ENCODE data around the gene PARG. TPM values are rescaled to one million over a fixed set of nuclear protein-coding genes. Genes with fewer than 3 reads are reported as not detected.
A peak's percentile ranks its signal among the peaks of the same experiment; 100 is the strongest.
"Not testable (repeated sequence)": the region's sequence is repeated elsewhere in the genome, so short reads cannot be mapped to it uniquely, and the experiment has no call there.

The PARG gene
- polyA plus RNA-seq (2013): 14.9 and 15.7 TPM in 2 replicates

- not testable (repeated sequence) for H3K79me1 ChIP-seq (ENCODE audit: low read length); H3K27me3 ChIP-seq (ENCODE audit: insufficient read depth, low read length); H3K23ac ChIP-seq (ENCODE audit: low read length); H2BK5ac ChIP-seq (ENCODE audit: low read depth, low read length, poor library complexity); H3K36me3 ChIP-seq (ENCODE audit: control insufficient read depth in 1 of 2, insufficient read depth in 2 of 2, low read length in 2 of 2); H3K9me3 ChIP-seq (ENCODE audit: insufficient read depth, low read depth, low read length); H3K27ac ChIP-seq (ENCODE audit: low read depth, low read length); H3K79me2 ChIP-seq (ENCODE audit: control insufficient read depth, insufficient read depth, low read length, poor library complexity); H3K4me1 ChIP-seq (ENCODE audit: control insufficient read depth in 1 of 2, insufficient read depth in 2 of 2, low read length in 2 of 2); H2BK12ac ChIP-seq (ENCODE audit: low read length); H2AK5ac ChIP-seq (ENCODE audit: low read length)
- DNase-seq: peak; percentile 71 to 82
- Histone ChIP-seq H3K9ac (ENCODE audit: low read length) (peak within 1 kb of the TSS; percentile 93), H2AFZ (ENCODE audit: insufficient read depth, low read length, poor library complexity) (peak within 1 kb of the TSS; percentile 95), H4K91ac (ENCODE audit: low read depth, low read length) (peak within 1 kb of the TSS; percentile 63), H3K18ac (ENCODE audit: low read length) (peak within 1 kb of the TSS; percentile 15), H3K4me3 (ENCODE audit: low read depth, low read length) (peak within 1 kb of the TSS; percentile 94), H3K4ac (ENCODE audit: low read depth, low read length) (peak within 1 kb of the TSS; percentile 77), H4K12ac (ENCODE audit: low read depth, low read length) (peak within 1 kb of the TSS; percentile 79), H3K4me2 (ENCODE audit: low read length) (peak within 1 kb of the TSS; percentile 90), H2BK120ac (ENCODE audit: insufficient read depth, low read length, poor library complexity) (peak within 1 kb of the TSS; percentile 69), H4K8ac (ENCODE audit: low read depth, low read length) (peak within 1 kb of the TSS; percentile 87), H3K14ac (ENCODE audit: low read length) (peak within 1 kb of the TSS; percentile 75)
- WGBS (ENCODE audit: extremely low coverage, insufficient coverage, insufficient read length): no CpG with 5 or more reads among the region's 81 CpGs
Measured at GRCh38 chr10:49941447-49942338, at the start of gene PARG, which contains the start of gene TIMM23B. PARG (minus strand) TSS chr10:49942027; CDS start chr10:49941725, 302 bp downstream. TIMM23B (plus strand) TSS chr10:49942053; CDS start chr10:49942195, 142 bp downstream.

GRCh38 chr10:49988376-49988775, 46.5 kb upstream of the PARG start, which contains the start of gene AGAP6:
AGAP6 (plus strand) TSS chr10:49988406; CDS start chr10:49988716, 310 bp downstream.
- H2AK5ac ChIP-seq (ENCODE audit: low read length); H3K79me2 ChIP-seq (ENCODE audit: control insufficient read depth, insufficient read depth, low read length, poor library complexity); H3K27ac ChIP-seq (ENCODE audit: low read depth, low read length); H4K8ac ChIP-seq (ENCODE audit: low read depth, low read length); H3K23ac ChIP-seq (ENCODE audit: low read length); H2BK12ac ChIP-seq (ENCODE audit: low read length); H3K9me3 ChIP-seq (ENCODE audit: insufficient read depth, low read depth, low read length); H3K14ac ChIP-seq (ENCODE audit: low read length); H3K4me3 ChIP-seq (ENCODE audit: low read depth, low read length); H4K12ac ChIP-seq (ENCODE audit: low read depth, low read length); H4K91ac ChIP-seq (ENCODE audit: low read depth, low read length); H3K27me3 ChIP-seq (ENCODE audit: insufficient read depth, low read length); H2BK5ac ChIP-seq (ENCODE audit: low read depth, low read length, poor library complexity); H2AFZ ChIP-seq (ENCODE audit: insufficient read depth, low read length, poor library complexity); H3K4me2 ChIP-seq (ENCODE audit: low read length); H3K79me1 ChIP-seq (ENCODE audit: low read length); H3K4me1 ChIP-seq (ENCODE audit: control insufficient read depth in 1 of 2, insufficient read depth in 2 of 2, low read length in 2 of 2); DNase-seq; H3K4ac ChIP-seq (ENCODE audit: low read depth, low read length); H2BK120ac ChIP-seq (ENCODE audit: insufficient read depth, low read length, poor library complexity); H3K18ac ChIP-seq (ENCODE audit: low read length); H3K9ac ChIP-seq (ENCODE audit: low read length); H3K36me3 ChIP-seq (ENCODE audit: control insufficient read depth in 1 of 2, insufficient read depth in 2 of 2, low read length in 2 of 2): not testable (repeated sequence)
- no CpG with 5 or more reads among the region's 18 CpGs for WGBS (ENCODE audit: extremely low coverage, insufficient coverage, insufficient read length)

- no CpG with 5 or more reads among the region's 3 CpGs for WGBS (ENCODE audit: extremely low coverage, insufficient coverage, insufficient read length)
- not testable (repeated sequence) for H3K9me3 ChIP-seq (ENCODE audit: insufficient read depth, low read depth, low read length); H2AK5ac ChIP-seq (ENCODE audit: low read length); H2BK12ac ChIP-seq (ENCODE audit: low read length); H3K36me3 ChIP-seq (ENCODE audit: control insufficient read depth in 1 of 2, insufficient read depth in 2 of 2, low read length in 2 of 2); H2BK120ac ChIP-seq (ENCODE audit: insufficient read depth, low read length, poor library complexity); H3K79me2 ChIP-seq (ENCODE audit: control insufficient read depth, insufficient read depth, low read length, poor library complexity); DNase-seq; H2AFZ ChIP-seq (ENCODE audit: insufficient read depth, low read length, poor library complexity); H4K91ac ChIP-seq (ENCODE audit: low read depth, low read length); H3K27me3 ChIP-seq (ENCODE audit: insufficient read depth, low read length); H3K23ac ChIP-seq (ENCODE audit: low read length); H4K12ac ChIP-seq (ENCODE audit: low read depth, low read length); H3K4me2 ChIP-seq (ENCODE audit: low read length); H3K9ac ChIP-seq (ENCODE audit: low read length); H3K27ac ChIP-seq (ENCODE audit: low read depth, low read length); H2BK5ac ChIP-seq (ENCODE audit: low read depth, low read length, poor library complexity); H3K4me1 ChIP-seq (ENCODE audit: control insufficient read depth in 1 of 2, insufficient read depth in 2 of 2, low read length in 2 of 2); H4K8ac ChIP-seq (ENCODE audit: low read depth, low read length); H3K18ac ChIP-seq (ENCODE audit: low read length); H3K14ac ChIP-seq (ENCODE audit: low read length); H3K4me3 ChIP-seq (ENCODE audit: low read depth, low read length); H3K4ac ChIP-seq (ENCODE audit: low read depth, low read length); H3K79me1 ChIP-seq (ENCODE audit: low read length)
Measured at GRCh38 chr10:49987207-49987606, 45.4 kb upstream of the PARG start.

- not testable (repeated sequence) for H2BK12ac ChIP-seq (ENCODE audit: low read length); H3K14ac ChIP-seq (ENCODE audit: low read length); H3K27ac ChIP-seq (ENCODE audit: low read depth, low read length)
Measured at GRCh38 chr10:49977756-49978155, 35.9 kb upstream of the PARG start.

More at GRCh38 chr10:49977756-49978155, 35.9 kb upstream of the PARG start:
- H3K4ac ChIP-seq (ENCODE audit: low read depth, low read length); H3K23ac ChIP-seq (ENCODE audit: low read length); H3K79me1 ChIP-seq (ENCODE audit: low read length); H3K4me1 ChIP-seq (ENCODE audit: control insufficient read depth in 1 of 2, insufficient read depth in 2 of 2, low read length in 2 of 2); H2AFZ ChIP-seq (ENCODE audit: insufficient read depth, low read length, poor library complexity); H4K12ac ChIP-seq (ENCODE audit: low read depth, low read length); H2BK5ac ChIP-seq (ENCODE audit: low read depth, low read length, poor library complexity); H3K9ac ChIP-seq (ENCODE audit: low read length); H4K8ac ChIP-seq (ENCODE audit: low read depth, low read length); DNase-seq; H2AK5ac ChIP-seq (ENCODE audit: low read length); H3K18ac ChIP-seq (ENCODE audit: low read length); H3K9me3 ChIP-seq (ENCODE audit: insufficient read depth, low read depth, low read length); H3K36me3 ChIP-seq (ENCODE audit: control insufficient read depth in 1 of 2, insufficient read depth in 2 of 2, low read length in 2 of 2); H3K27me3 ChIP-seq (ENCODE audit: insufficient read depth, low read length); H3K4me2 ChIP-seq (ENCODE audit: low read length); H4K91ac ChIP-seq (ENCODE audit: low read depth, low read length); H2BK120ac ChIP-seq (ENCODE audit: insufficient read depth, low read length, poor library complexity); H3K4me3 ChIP-seq (ENCODE audit: low read depth, low read length); H3K79me2 ChIP-seq (ENCODE audit: control insufficient read depth, insufficient read depth, low read length, poor library complexity): not testable (repeated sequence)
- WGBS (ENCODE audit: extremely low coverage, insufficient coverage, insufficient read length): no CpG with 5 or more reads among the region's 3 CpGs

Measured in trophoblast cell (in vitro differentiated cells and primary cell).